HFFc6 (cell line): ENCODE data around the gene NLRP8. TPM values are rescaled to one million over a fixed set of nuclear protein-coding genes. Genes with fewer than 3 reads are reported as not detected.
"Not testable (repeated sequence)": the region's sequence is repeated elsewhere in the genome, so short reads cannot be mapped to it uniquely, and the experiment has no call there.

Experiments
- DNase-seq: peaks from one replicate; pipeline ENCODE4 v3.0.0-alpha.2; 2018
- H3K27ac Mint-ChIP-seq: 2 replicates; pipeline ENCODE4 v1.8.0; 2020; ENCODE audit warnings: mild to moderate bottlenecking, mixed read lengths
- H3K27me3 Mint-ChIP-seq: 2 replicates; pipeline ENCODE4 v1.8.0; 2021; ENCODE audit warnings: mild to moderate bottlenecking, moderate library complexity, mixed read lengths; ENCODE audit not compliant: insufficient read depth
- H3K36me3 Mint-ChIP-seq: 2 replicates; pipeline ENCODE4 v1.8.0; 2021; ENCODE audit warnings: low read depth, mixed read lengths
- H3K4me1 Mint-ChIP-seq: 2 replicates; pipeline ENCODE4 v1.8.0; 2020; ENCODE audit warnings: low read depth, mixed read lengths
- H3K4me3 Mint-ChIP-seq: 2 replicates; pipeline ENCODE4 v1.8.0; 2020; ENCODE audit warnings: mild to moderate bottlenecking, moderate library complexity, mixed read lengths
- H3K9me3 Mint-ChIP-seq: 2 replicates; pipeline ENCODE4 v1.8.0; 2020; ENCODE audit warnings: mild to moderate bottlenecking, mixed read lengths
- total RNA-seq, 6 experiments: library from RNA; stranded (reverse); fragmentation: NEBNext Ultra II Directional; extraction: Animal tissue kit (Norgen Biotek cat#: 25700); gene quantifications; 2 replicates in 1 of 6; 3 replicates in 5 of 6; pipeline ENCODE4 v1.2.3, GENCODE V29; 2021
- TF ChIP-seq, protein P1 (sequence below): fragments of 200-600 bp; sonication (generic); IDR thresholded peaks from 2 replicates; pipeline ENCODE4 v1.5.0; 2021; ENCODE audit warnings: antibody characterized with exemption, mild to moderate bottlenecking

NLRP8 gene
- total RNA-seq, 6 experiments from 2014 or later, result not detected

GRCh38 chr19:55993492-55993891, 45.9 kb downstream of the NLRP8 start:
- Mint-ChIP-seq H3K4me3 (no peak overlapping the region), H3K27me3 (no peaks in the 10 kb centered on the region; the same call in 1 of the 2 replicates), H3K9me3 (peaks cover 44% of the 10 kb centered on the region), H3K36me3 (peaks cover 4% of the 10 kb centered on the region; the same call in 1 of the 2 replicates), H3K4me1 (no peaks in the 10 kb centered on the region), H3K27ac (no peak overlapping the region)
- TF ChIP-seq, protein P1, sequence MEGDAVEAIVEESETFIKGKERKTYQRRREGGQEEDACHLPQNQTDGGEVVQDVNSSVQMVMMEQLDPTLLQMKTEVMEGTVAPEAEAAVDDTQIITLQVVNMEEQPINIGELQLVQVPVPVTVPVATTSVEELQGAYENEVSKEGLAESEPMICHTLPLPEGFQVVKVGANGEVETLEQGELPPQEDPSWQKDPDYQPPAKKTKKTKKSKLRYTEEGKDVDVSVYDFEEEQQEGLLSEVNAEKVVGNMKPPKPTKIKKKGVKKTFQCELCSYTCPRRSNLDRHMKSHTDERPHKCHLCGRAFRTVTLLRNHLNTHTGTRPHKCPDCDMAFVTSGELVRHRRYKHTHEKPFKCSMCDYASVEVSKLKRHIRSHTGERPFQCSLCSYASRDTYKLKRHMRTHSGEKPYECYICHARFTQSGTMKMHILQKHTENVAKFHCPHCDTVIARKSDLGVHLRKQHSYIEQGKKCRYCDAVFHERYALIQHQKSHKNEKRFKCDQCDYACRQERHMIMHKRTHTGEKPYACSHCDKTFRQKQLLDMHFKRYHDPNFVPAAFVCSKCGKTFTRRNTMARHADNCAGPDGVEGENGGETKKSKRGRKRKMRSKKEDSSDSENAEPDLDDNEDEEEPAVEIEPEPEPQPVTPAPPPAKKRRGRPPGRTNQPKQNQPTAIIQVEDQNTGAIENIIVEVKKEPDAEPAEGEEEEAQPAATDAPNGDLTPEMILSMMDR, result no peak
- DNase-seq, result no peak

DNA sequence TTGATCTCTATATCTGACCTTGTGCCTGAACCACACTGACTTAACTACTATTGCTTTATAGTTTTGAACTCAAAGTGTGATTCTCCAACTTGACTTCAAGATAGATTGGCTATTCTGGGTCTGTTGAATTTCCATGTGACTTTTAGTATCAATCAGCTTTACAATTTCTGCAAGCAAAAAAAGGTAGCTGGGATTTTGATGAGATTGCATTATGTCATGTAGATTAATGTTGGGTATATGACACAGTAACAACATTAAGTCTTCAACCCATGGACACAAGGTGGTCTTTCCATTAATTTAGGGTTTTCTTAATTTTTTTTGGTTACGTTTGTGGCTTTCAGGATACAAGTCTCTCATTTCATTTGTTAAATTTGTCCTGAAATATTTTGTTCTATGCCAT, 67.1 kb downstream of the NLRP8 start:
- no peak overlapping the region for H3K27ac Mint-ChIP-seq
- no peak for DNase-seq
- no peaks in the 10 kb centered on the region for H3K36me3 Mint-ChIP-seq
- TF ChIP-seq, protein P1, result no peak
- H3K4me3 Mint-ChIP-seq, result no peak overlapping the region
- H3K27me3 Mint-ChIP-seq, result no peaks in the 10 kb centered on the region; the same call in 1 of the 2 replicates
- H3K4me1 Mint-ChIP-seq, result no peaks in the 10 kb centered on the region
- peaks cover 58% of the 10 kb centered on the region for H3K9me3 Mint-ChIP-seq

GRCh38 chr19:56015756-56016155, 68.1 kb downstream of the NLRP8 start:
- no peaks in the 10 kb centered on the region; the same call in 1 of the 2 replicates for H3K27me3 Mint-ChIP-seq
- DNase-seq, result no peak
- H3K4me3 Mint-ChIP-seq, result no peak overlapping the region
- H3K4me1 Mint-ChIP-seq, result no peaks in the 10 kb centered on the region
- peaks cover 49% of the 10 kb centered on the region for H3K9me3 Mint-ChIP-seq
- TF ChIP-seq, protein P1, result no peak
- H3K36me3 Mint-ChIP-seq, result no peaks in the 10 kb centered on the region
- no peak overlapping the region for H3K27ac Mint-ChIP-seq

DNA sequence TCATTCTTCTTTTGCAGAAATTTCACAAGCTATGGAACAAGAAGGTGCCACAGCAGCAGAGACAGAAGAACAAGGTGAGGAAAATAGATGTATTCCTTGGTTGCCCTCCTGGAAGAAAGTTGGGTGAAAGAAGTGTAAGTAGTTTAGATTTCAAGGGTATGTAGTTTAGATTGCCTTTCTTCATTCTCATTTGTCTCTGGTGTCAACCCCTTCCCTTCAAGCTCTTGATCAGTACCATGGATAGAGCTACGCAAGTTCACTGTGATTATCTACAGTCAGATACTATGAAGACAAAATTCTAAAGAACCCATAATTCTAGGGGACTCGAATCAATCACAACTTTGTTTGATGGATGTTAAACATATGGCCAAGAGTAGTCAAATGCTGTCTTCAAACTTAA, 71.7 kb downstream of the NLRP8 start:
- H3K27me3 Mint-ChIP-seq, H3K27ac Mint-ChIP-seq, H3K36me3 Mint-ChIP-seq, H3K4me1 Mint-ChIP-seq, DNase-seq, H3K4me3 Mint-ChIP-seq: not testable (repeated sequence)
- peaks cover 55% of the 10 kb centered on the region for H3K9me3 Mint-ChIP-seq

GRCh38 chr19:56020355-56020975, 72.8 kb downstream of the NLRP8 start:
- H3K9me3 Mint-ChIP-seq, result peaks cover 64% of the 10 kb centered on the region
- not testable (repeated sequence) for DNase-seq, H3K4me1 Mint-ChIP-seq, H3K27ac Mint-ChIP-seq, H3K4me3 Mint-ChIP-seq, H3K36me3 Mint-ChIP-seq, H3K27me3 Mint-ChIP-seq

DNA sequence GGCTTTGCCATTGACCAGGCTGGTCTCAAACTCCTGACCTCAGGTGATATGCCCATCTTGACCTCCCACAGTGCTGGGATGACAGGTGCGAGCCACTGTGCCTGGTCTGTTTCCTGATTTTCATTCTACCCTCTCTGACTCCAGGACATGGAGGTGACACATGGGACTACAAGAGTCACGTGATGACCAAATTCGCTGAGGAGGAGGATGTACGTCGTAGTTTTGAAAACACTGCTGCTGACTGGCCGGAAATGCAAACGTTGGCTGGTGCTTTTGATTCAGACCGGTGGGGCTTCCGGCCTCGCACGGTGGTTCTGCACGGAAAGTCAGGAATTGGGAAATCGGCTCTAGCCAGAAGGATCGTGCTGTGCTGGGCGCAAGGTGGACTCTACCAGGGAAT, 79.1 kb downstream of the NLRP8 start:
- H3K27ac Mint-ChIP-seq, result no peak overlapping the region
- H3K27me3 Mint-ChIP-seq, result no peaks in the 10 kb centered on the region
- no peak overlapping the region for H3K4me3 Mint-ChIP-seq
- TF ChIP-seq, protein P1, result no peak
- H3K9me3 Mint-ChIP-seq, result peaks cover 67% of the 10 kb centered on the region
- peaks cover 14% of the 10 kb centered on the region for H3K36me3 Mint-ChIP-seq
- H3K4me1 Mint-ChIP-seq, result no peaks in the 10 kb centered on the region
- DNase-seq, result no peak

Other genes starting within 250 kb of the NLRP8 start
- not detected for gene NLRP9, start 209.4 kb upstream of the NLRP8 start, total RNA-seq
- gene RFPL4A, start 188.7 kb upstream of the NLRP8 start, total RNA-seq, result not detected
- under 1 TPM in 1 of 6 experiments, not detected in 5; 0.23 TPM for gene RFPL4AL1, start 178.7 kb upstream of the NLRP8 start, total RNA-seq
- gene NLRP11, start 115.8 kb upstream of the NLRP8 start, total RNA-seq, result under 1 TPM in 3 of 6 experiments, not detected in 3; 0.05 to 0.11 (median 0.05) TPM
- not detected for gene NLRP4, start 111.3 kb upstream of the NLRP8 start, total RNA-seq
- gene NLRP13, start 15.5 kb upstream of the NLRP8 start, total RNA-seq, result not detected
- gene NLRP5, start 38.9 kb downstream of the NLRP8 start, total RNA-seq, result not detected
- gene ZNF787, start 173.5 kb downstream of the NLRP8 start, total RNA-seq, result 10 to 100 TPM; 28.5 to 31.5 (median 29.5) TPM
- gene ZNF444, start 193.5 kb downstream of the NLRP8 start, total RNA-seq, result 10 to 100 TPM; 20.6 to 28.4 (median 22.5) TPM
- not detected for gene GALP, start 228.2 kb downstream of the NLRP8 start, total RNA-seq
- gene ZSCAN5B, start 250.0 kb downstream of the NLRP8 start, total RNA-seq, result under 1 TPM in 1 of 6 experiments, not detected in 5; 0.12 TPM